Stimulated activated memory B cell treated with anti-CD40 and anti-IgM and Interleukin-4, amounts not matched to agents 10 μg/mL and 1 μg/mL and 100 μg/mL, for 72 hours (primary cell): ENCODE results near the gene ADAT3.
"Not testable (repeated sequence)": the region's sequence is repeated elsewhere in the genome, so short reads cannot be mapped to it uniquely, and the experiment has no call there.

Experiments used
- ATAC-seq: fragments of 150-1000 bp; cut with Tn5 transposase; 2 replicates; pipeline ENCODE4 v1.10.0; 2021
- H3K27ac Mint-ChIP-seq: one replicate; pipeline ENCODE4 v1.8.0; 2022; ENCODE audit warnings: mild to moderate bottlenecking, mixed read lengths
- H3K27me3 Mint-ChIP-seq: one replicate; pipeline ENCODE4 v1.8.0; 2022; ENCODE audit warnings: mixed read lengths
- H3K36me3 Mint-ChIP-seq: one replicate; pipeline ENCODE4 v1.8.0; 2022; ENCODE audit warnings: mixed read lengths
- H3K4me1 Mint-ChIP-seq: one replicate; pipeline ENCODE4 v1.8.0; 2022; ENCODE audit warnings: mixed read lengths
- H3K4me3 Mint-ChIP-seq: one replicate; pipeline ENCODE4 v1.8.0; 2022; ENCODE audit warnings: mild to moderate bottlenecking, moderate library complexity, mixed read lengths
- H3K9me3 Mint-ChIP-seq: one replicate; pipeline ENCODE4 v1.8.0; 2022; ENCODE audit warnings: mixed read lengths

ADAT3 gene

DNA sequence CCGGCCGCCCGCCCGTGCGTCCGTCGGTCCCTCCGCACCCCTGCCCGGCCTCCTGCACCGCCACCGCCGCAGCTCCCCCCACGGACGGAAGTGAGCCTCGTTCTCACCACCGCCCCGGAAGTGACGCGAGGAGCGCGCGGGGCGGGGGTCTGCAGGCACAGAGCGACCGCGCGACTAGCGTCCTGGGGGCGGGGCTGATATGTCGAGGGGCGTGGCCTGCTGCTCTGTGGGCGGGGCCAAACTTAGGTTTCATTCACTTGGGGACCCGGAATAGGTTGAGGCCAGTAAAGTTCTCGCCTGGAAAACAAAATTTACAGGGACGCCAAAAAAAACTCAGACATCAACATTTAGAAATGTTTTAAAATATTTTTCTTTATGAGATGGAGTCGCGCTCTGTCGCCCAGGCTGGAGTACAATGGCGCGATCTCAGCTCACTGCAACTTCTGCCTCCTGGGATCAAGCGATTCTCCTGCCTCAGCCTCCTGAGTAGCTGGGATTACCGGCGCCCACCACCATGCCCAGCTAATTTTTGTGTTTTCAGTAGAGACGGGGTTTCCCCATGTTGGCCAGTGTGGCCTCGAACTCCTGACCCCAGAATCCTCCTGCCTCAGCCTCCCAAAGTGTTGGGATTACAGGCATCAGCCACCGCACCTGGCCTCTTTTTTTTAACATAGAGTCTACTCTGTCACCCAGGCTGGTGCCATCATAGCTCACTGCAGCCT lies 19.6 kb upstream of the ADAT3 start, which contains the start of gene ABHD17A:
TSS of gene ABHD17A (minus strand) at position 99 of the 722 bp plus-strand sequence. CDS start 3,930 bp downstream, outside the sequence.
- H3K4me3 Mint-ChIP-seq, result peak within 1 kb of the TSS; percentile 100
- ATAC-seq, result peak; percentile 94
- peaks cover 43% of the 10 kb centered on the region for H3K4me1 Mint-ChIP-seq

DNA sequence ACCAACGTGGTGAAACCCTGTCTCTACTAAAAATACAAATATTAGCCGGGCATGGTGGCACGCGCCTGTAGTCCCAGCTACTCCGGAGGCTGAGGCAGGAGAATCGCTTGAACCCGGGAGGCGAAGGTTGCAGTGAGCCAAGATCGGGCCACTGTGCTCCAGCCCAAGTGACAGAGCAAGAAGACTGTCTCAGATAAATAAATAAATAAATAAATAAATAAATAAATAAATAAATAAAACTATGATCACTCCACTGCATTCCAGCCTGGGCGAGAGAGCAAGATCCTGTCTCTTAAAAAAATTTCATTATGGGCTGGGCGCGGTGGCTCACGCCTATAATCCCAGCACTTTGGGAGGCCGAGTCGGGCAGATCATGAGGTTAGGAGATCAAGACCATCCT lies 18.8 kb upstream of the ADAT3 start:
- not testable (repeated sequence) for H3K27me3 Mint-ChIP-seq, H3K4me3 Mint-ChIP-seq, H3K36me3 Mint-ChIP-seq, ATAC-seq, H3K9me3 Mint-ChIP-seq, H3K27ac Mint-ChIP-seq
- H3K4me1 Mint-ChIP-seq, result peaks cover 39% of the 10 kb centered on the region

More for the DNA sequence above, 19.6 kb upstream of the ADAT3 start, which contains the start of gene ABHD17A:
- H3K27ac Mint-ChIP-seq, result peak within 1 kb of the TSS; percentile 91
- not testable (repeated sequence) for H3K9me3 Mint-ChIP-seq, H3K36me3 Mint-ChIP-seq, H3K27me3 Mint-ChIP-seq

DNA sequence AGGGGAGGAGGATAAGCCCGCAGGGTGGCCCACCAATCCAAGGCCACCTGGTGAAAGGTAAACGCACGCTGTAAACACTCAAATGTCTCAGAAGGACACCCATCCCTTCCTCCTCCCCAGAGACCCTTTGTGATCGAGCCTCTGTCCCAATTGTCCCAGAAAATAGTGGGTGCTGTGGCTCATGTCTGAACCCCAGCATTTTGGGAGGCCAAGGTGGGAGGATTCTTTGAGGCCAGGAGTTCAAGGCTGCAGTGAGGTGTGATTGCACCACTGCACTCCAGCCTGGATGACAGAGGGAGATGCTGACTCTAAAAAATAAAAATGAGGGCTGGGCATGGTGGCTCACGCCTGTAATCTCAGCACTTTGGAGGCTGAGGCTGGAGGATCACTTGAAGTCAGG lies 16.8 kb upstream of the ADAT3 start:
- no peaks in the 10 kb centered on the region for H3K9me3 Mint-ChIP-seq
- H3K27ac Mint-ChIP-seq, result peak overlapping the region; percentile 19
- ATAC-seq, result no peak
- no peaks in the 10 kb centered on the region for H3K27me3 Mint-ChIP-seq
- peaks cover 5% of the 10 kb centered on the region for H3K36me3 Mint-ChIP-seq
- no peak overlapping the region for H3K4me3 Mint-ChIP-seq
- peaks cover 25% of the 10 kb centered on the region for H3K4me1 Mint-ChIP-seq

DNA sequence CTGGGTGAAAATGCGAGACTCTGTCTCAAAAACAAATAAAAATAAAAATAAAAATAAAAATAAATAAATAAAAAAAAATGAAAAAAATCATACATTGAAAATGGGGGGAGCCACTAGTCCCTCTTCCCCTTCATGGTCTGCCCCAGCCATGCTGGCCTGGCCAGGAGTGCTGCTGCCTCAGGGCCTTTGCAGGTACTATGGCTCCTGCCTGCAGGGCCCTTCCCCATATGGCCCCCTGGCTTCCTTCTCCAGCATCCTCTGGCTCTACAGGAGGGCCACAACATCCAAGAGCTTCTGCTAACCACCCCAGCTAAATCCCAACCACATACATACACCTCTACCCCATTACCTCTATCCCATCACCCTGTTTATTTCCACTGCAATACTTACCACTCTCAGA lies 15.3 kb upstream of the ADAT3 start:
- no peaks in the 10 kb centered on the region for H3K9me3 Mint-ChIP-seq
- H3K27me3 Mint-ChIP-seq, result no peaks in the 10 kb centered on the region
- no peaks in the 10 kb centered on the region for H3K36me3 Mint-ChIP-seq
- no peak for ATAC-seq
- H3K4me3 Mint-ChIP-seq, result no peak overlapping the region
- H3K27ac Mint-ChIP-seq, result no peak overlapping the region
- H3K4me1 Mint-ChIP-seq, result peaks cover 18% of the 10 kb centered on the region

DNA sequence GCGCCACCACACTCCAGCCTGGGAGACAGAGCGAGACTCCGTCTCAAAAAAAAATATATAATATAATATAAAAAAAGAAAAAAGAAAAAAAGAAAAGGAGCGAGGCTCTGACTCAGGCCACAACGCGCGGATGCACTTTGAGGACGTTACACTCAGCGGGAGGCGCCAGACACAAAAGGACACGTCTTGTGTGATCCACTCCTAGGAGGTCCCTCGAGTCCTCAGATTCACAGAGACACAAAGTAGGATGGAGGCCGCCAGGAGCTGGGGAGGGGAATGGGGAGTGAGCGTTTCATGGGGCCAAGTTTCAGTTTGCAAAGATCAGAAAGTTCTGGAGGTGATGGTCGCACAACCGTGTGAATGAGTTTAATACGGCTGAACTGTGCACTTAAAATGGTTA lies 11.4 kb upstream of the ADAT3 start:
- no peak for ATAC-seq
- Mint-ChIP-seq H3K4me3 (no peak overlapping the region), H3K27ac (peak overlapping the region; percentile 55)

DNA sequence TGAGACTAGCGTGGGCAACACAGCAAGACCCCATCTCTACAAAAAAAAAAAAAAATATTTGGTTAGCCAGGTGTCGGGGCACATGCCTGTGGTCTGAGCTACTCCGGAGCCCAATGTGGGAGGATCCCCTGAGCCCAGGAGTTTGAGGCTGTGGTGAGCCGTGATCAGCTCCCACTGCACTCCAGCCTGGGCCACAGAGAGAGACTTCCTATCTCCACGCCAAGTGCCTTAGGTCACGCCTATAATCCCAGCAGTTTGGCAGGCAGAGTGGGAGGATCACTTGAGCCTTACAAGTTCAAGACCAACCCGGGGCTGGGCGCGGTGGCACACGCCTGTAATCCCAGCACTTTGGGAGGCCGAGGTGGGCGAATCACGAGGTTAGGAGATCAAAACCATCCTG lies 8.7 kb upstream of the ADAT3 start:
- no peak for ATAC-seq
- H3K27ac Mint-ChIP-seq, result peak overlapping the region; percentile 97

More for the DNA sequence above, 11.4 kb upstream of the ADAT3 start:
- H3K9me3 Mint-ChIP-seq, result no peaks in the 10 kb centered on the region
- peaks cover 29% of the 10 kb centered on the region for H3K4me1 Mint-ChIP-seq
- no peaks in the 10 kb centered on the region for H3K27me3 Mint-ChIP-seq
- no peaks in the 10 kb centered on the region for H3K36me3 Mint-ChIP-seq

DNA sequence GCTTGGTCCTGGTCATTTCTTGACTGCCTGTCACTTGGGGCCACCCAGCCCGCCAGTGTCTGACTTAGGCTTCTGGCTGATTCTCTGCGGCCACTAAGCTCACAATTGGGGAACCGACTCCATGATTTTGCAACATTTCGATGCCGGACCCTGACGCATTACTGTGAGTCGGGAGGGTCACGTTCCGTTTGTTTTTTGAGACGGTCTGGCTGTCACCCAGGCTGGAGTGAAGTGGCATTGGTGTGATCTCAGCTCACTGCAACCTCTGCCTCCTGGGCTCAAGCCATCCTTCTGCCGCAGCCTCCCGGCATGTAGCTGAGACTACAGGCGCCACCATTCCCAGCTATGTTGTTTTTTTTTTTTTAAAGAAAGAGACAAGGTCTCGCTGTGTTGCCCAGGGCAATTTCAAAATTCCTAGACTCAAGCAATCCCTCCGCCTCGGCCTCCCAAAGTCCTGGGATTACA lies 3.2 kb upstream of the ADAT3 start:
- Mint-ChIP-seq H3K4me3 (no peak overlapping the region), H3K36me3 (no peaks in the 10 kb centered on the region), H3K27me3 (no peaks in the 10 kb centered on the region), H3K27ac (peak overlapping the region; percentile 87), H3K9me3 (no peaks in the 10 kb centered on the region), H3K4me1 (peaks cover 51% of the 10 kb centered on the region)
- no peak for ATAC-seq

More for the DNA sequence above, 8.7 kb upstream of the ADAT3 start:
- Mint-ChIP-seq H3K9me3 (no peaks in the 10 kb centered on the region), H3K4me3 (peak overlapping the region; percentile 89), H3K36me3 (no peaks in the 10 kb centered on the region), H3K27me3 (no peaks in the 10 kb centered on the region), H3K4me1 (peaks cover 32% of the 10 kb centered on the region)

DNA sequence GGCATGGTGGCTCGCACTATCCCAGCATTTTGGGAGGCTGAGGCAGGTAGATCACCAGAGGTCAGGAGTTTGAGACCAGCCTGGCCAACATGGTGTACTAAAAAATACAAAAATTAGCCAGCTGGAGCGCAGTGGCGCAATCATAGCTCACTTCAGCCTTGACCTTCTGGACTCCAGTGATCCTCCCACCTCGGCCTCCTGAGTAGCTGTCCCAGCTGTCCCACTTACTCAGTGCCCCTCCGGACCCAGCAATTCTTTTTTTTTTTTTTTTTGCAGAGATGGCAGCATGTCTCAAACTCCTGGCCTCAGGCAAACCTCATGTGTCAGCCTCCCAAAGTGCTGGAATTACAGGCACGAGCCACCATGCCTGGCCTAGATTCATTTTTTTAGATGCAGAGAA lies 2.3 kb upstream of the ADAT3 start:
- Mint-ChIP-seq H3K27me3 (no peaks in the 10 kb centered on the region), H3K4me1 (peaks cover 52% of the 10 kb centered on the region), H3K9me3 (no peaks in the 10 kb centered on the region), H3K27ac (peak overlapping the region; percentile 87), H3K36me3 (no peaks in the 10 kb centered on the region), H3K4me3 (no peak overlapping the region)
- no peak for ATAC-seq

DNA sequence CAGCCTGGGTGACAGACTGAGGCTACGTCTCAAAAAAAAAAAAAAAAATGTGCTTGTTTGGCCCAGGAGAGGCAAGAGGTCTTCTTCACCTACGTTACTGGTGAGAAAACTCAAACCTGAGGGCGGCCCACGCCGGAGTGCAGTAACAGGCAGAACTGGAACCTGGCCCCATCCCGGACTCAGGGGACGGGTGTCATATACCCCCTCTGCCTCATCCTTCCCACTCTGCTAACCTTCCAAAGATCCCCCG lies 414 bp upstream of the ADAT3 start:
- Mint-ChIP-seq H3K4me3 (peak overlapping the region; percentile 93), H3K27me3 (no peaks in the 10 kb centered on the region), H3K9me3 (no peaks in the 10 kb centered on the region), H3K27ac (peak overlapping the region; percentile 87), H3K4me1 (peaks cover 70% of the 10 kb centered on the region), H3K36me3 (no peaks in the 10 kb centered on the region)
- ATAC-seq, result peak; percentile 1

DNA sequence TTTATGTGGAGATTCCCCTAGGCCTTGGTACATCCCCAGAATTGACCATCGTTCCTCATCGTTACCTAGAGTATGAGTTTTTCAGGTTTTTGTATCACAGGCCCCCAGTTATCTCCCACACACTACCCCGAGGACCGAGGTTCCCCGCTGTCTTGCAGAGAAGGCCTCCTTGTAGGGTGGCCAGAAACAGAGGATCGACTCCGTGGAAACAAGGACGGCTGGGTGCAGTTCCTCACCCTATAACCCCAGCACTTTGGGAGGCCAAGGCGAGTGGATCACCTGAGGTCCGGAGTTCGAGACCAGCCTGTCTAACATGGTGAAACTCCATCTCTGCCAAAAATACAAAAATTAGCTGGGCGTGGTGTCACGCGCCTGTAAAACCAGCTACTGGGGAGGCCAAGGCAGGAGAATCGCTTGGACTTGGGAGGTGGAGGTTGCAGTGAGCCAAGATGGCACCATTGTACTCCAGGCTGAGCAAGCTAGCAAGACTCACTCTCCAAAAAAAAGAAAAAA lies 720 bp downstream of the ADAT3 start:
- H3K4me1 Mint-ChIP-seq, result peaks cover 78% of the 10 kb centered on the region
- no peak for ATAC-seq
- peak overlapping the region; percentile 93 for H3K4me3 Mint-ChIP-seq
- H3K36me3 Mint-ChIP-seq, result peaks cover 6% of the 10 kb centered on the region
- no peaks in the 10 kb centered on the region for H3K9me3 Mint-ChIP-seq
- H3K27ac Mint-ChIP-seq, result peak overlapping the region; percentile 87
- H3K27me3 Mint-ChIP-seq, result no peaks in the 10 kb centered on the region

DNA sequence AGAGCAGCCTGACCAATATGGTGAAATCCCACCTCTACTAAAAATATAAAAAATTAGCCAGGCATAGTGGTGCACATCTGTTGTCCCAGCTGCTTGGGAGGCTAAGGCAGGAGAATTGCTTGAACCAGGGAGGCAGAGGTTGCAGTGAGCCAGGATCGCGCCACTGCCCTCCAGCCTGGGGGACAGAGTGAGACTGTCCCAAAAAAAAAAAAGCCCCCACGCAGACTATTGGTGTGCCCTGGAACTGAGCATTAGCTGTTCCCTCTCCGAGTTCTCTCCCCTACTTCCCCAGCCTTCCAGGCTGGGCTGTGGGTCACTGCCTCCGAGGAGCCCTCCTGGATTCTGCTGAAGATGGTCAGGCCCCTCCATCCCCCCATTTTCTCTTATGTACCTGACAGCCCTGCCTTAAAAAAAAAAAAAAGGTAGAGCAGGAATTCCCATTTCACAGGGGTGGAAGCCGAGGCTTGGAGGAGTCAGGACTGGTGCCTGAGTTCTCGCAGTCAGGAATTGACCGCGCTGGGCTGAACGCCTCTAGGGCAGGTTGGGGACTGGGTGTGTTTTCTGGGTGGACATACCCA lies 1.9 kb downstream of the ADAT3 start:
- Mint-ChIP-seq H3K36me3 (peaks cover 6% of the 10 kb centered on the region), H3K4me1 (peaks cover 74% of the 10 kb centered on the region), H3K27ac (no peak overlapping the region), H3K4me3 (peak overlapping the region; percentile 57), H3K27me3 (no peaks in the 10 kb centered on the region), H3K9me3 (no peaks in the 10 kb centered on the region)
- ATAC-seq, result no peak

DNA sequence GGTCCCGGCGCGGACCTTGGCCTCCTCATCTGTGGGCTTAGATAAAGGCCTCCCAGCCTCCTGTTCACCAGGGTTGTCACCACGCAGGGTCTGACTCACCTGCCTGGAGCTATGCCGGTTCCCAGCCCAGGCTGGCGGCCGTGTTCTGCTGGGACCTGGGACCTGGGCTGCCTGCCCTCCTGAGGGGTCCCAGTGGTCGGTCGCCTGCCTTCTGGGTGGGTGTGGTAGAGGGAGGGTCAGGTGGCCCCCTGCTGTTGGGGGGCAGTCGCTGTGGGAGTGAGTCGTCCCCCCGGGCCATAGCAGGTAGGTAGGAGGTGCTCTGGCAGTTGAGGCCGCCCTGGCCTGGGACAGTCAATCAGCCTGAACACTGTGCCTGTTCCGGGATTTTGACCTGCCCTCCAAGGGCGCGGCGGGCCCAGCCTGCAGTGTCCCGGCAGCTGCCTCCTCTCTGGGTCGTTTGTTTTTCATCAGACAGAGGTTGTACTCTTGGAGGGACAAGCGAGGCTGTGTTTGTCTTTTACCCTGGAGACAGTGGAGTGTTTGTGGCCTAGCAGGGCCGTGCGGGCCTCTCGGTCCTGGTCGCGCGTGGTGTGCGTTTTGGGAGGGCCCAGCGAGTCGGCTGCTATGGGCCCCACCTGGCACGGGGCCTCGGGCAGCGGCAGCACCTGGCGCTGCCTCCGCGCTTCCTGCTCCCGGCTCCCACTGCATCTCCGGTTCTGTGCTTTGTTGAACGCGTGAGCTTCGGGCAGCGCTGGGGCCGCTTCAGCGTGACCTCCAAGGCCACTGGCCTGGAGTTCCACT lies 2.6 kb downstream of the ADAT3 start:
- no peaks in the 10 kb centered on the region for H3K27me3 Mint-ChIP-seq
- H3K4me3 Mint-ChIP-seq, result peak overlapping the region; percentile 26
- no peak for ATAC-seq
- H3K9me3 Mint-ChIP-seq, result no peaks in the 10 kb centered on the region
- H3K36me3 Mint-ChIP-seq, result peaks cover 8% of the 10 kb centered on the region
- H3K27ac Mint-ChIP-seq, result no peak overlapping the region
- peaks cover 73% of the 10 kb centered on the region for H3K4me1 Mint-ChIP-seq

DNA sequence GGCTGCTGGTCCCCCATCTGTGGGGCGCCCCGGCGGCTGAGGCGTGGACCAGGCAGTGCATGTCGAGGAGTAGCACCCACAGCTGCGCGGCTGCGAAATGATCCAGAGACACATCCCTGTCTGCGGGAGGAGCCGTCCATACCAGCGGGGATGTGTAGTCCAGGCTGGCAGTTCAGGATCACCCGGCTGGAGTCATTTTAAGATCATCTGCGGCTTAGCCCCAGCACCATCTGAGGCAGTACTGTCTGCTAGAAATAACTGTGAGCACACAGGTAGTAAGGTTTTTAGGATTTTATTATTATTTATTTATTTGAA lies 3.1 kb downstream of the ADAT3 start:
- peaks cover 67% of the 10 kb centered on the region for H3K4me1 Mint-ChIP-seq
- H3K27ac Mint-ChIP-seq, result peak overlapping the region; percentile 67
- H3K36me3 Mint-ChIP-seq, result peaks cover 14% of the 10 kb centered on the region
- H3K27me3 Mint-ChIP-seq, result no peaks in the 10 kb centered on the region
- no peak overlapping the region for H3K4me3 Mint-ChIP-seq
- no peak for ATAC-seq
- H3K9me3 Mint-ChIP-seq, result no peaks in the 10 kb centered on the region

DNA sequence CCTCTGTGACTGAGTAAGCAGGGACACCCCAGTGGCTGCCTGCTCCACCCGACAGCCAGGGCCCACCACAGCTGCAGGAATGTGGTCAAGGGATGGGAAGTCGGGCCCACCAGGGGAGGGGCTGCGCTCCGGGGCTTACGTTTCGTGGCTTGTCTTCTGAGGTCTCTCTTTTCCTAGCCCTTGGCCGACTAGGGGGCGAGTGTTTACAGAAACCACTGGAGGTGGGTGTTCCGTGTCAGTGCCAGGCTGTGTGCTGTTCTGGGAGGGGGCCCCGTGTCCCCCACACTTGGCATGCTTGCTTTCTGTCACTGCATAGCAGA lies 4.5 kb downstream of the ADAT3 start:
- no peak for ATAC-seq
- H3K27ac Mint-ChIP-seq, result peak overlapping the region; percentile 67
- peak overlapping the region; percentile 21 for H3K4me3 Mint-ChIP-seq
- H3K36me3 Mint-ChIP-seq, result peaks cover 14% of the 10 kb centered on the region
- no peaks in the 10 kb centered on the region for H3K27me3 Mint-ChIP-seq
- no peaks in the 10 kb centered on the region for H3K9me3 Mint-ChIP-seq
- H3K4me1 Mint-ChIP-seq, result peaks cover 53% of the 10 kb centered on the region

DNA sequence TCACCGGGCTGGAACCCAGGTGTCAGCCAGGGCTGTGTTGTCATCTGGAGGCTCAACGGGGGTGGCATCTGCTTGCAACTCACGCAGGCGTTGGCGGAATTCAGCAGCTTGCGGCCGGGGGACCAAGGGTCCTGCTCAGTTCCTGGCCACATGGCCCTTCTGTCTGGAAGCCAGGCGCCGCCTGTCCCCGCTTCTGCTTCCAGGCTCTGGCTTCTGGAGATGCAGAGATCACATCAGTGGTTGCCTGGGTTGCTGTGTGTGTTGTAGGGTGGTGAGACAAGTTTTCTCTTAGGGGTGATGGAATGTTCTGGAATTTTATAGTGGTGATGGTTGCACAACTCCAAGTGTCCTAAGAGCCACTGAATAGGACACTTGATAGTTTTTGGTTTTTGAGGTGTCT lies 5.0 kb downstream of the ADAT3 start:
- no peak overlapping the region for H3K4me3 Mint-ChIP-seq
- H3K9me3 Mint-ChIP-seq, result no peaks in the 10 kb centered on the region
- H3K36me3 Mint-ChIP-seq, result peaks cover 14% of the 10 kb centered on the region
- no peak for ATAC-seq
- H3K27me3 Mint-ChIP-seq, result no peaks in the 10 kb centered on the region
- peaks cover 50% of the 10 kb centered on the region for H3K4me1 Mint-ChIP-seq
- H3K27ac Mint-ChIP-seq, result peak overlapping the region; percentile 67

DNA sequence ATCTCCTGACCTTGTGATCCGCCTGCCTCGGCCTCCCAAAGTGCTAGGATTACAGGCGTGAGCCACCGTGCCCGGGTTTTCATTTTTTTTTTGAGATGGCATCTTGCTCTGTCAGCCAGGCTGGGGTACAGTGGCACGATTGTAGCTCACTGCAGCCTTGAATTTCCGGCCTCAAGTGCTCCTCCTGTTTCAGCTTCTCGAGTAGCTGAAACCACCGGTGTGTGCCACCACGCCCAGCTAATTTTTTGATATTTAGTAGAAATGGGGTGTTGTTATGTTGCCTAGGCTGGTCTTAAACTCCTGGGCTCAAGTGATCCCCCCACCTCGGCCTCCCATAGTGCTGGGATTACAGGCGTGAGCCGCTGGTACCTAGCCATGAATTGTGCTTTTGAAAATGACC lies 5.9 kb downstream of the ADAT3 start:
- no peak for ATAC-seq
- no peak overlapping the region for H3K27ac Mint-ChIP-seq
- no peaks in the 10 kb centered on the region for H3K9me3 Mint-ChIP-seq
- peaks cover 43% of the 10 kb centered on the region for H3K4me1 Mint-ChIP-seq
- H3K27me3 Mint-ChIP-seq, result no peaks in the 10 kb centered on the region
- H3K36me3 Mint-ChIP-seq, result peaks cover 14% of the 10 kb centered on the region
- no peak overlapping the region for H3K4me3 Mint-ChIP-seq
